Measurements from ENCODE around the gene CGB1. TPM values are rescaled to one million over a fixed set of nuclear protein-coding genes. Genes with fewer than 3 reads are reported as not detected.
"Not testable (repeated sequence)": the region's sequence is repeated elsewhere in the genome, so short reads cannot be mapped to it uniquely, and the experiment has no call there.

Gene CGB1
- total and polyA plus RNA-seq, 2 donors (not counting 1 experiment from before 2014, with no cell fraction given) = not detected

DNA sequence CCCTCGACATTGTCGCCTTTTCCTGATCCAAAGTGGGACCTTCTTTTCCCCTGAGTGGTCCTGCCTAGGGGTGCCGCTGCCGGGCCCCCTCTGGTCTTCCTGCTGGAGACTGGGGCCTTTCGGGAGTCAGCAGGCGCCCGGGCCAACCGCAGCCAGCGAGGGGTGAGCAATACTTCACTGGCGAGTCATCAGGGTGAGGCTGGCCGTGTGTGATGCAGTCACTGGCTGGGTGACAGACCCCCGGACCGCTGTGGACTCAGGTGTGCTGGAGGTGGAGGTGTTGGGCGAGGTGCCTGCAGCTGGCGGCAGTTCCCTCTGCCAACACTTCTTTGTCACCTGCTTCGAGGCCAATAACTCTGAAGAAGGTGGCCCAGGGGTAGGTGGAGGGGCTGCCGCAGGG, 5.5 kb upstream of the CGB1 start:
- Histone ChIP-seq H3K9me3 (ENCODE audit: control insufficient read depth, insufficient read depth, low read depth, low read length) (no peaks in the 10 kb centered on the region), H3K4me2 (ENCODE audit: extremely low read depth, insufficient read depth, low read length) (no peak overlapping the region), H2AFZ (ENCODE audit: low read length) (no peak overlapping the region), H3K4me3 (replicated peaks in 1 of 4; ENCODE audit: control extremely low read depth in 1 of 4, insufficient read depth in 1 of 4, low read depth in 3 of 4, low read length in 4 of 4) (no peak overlapping the region), H3K4me1 (ENCODE audit: control insufficient read depth, extremely low read depth, insufficient read depth, low read length) (no peaks in the 10 kb centered on the region), H3K27me3 (ENCODE audit: control insufficient read depth, insufficient read depth, low read length) (no peaks in the 10 kb centered on the region), H4K20me1 (ENCODE audit: control insufficient read depth, extremely low read depth, insufficient read depth, low read length) (no peaks in the 10 kb centered on the region), H3K79me2 (ENCODE audit: control insufficient read depth, insufficient read depth, low read length) (no peaks in the 10 kb centered on the region), H3K9ac (ENCODE audit: insufficient read depth, low read length) (no peak overlapping the region), H3K27ac (ENCODE audit: insufficient read depth, low read length) (no peak overlapping the region), H3K36me3 (ENCODE audit: control insufficient read depth, insufficient read depth, low read length) (no peaks in the 10 kb centered on the region)
- TF ChIP-seq EZH2 (IDR thresholded peaks at IDR 0.05; ENCODE audit: low read length, missing control alignments) = no peak
- TF ChIP-seq, protein P1, sequence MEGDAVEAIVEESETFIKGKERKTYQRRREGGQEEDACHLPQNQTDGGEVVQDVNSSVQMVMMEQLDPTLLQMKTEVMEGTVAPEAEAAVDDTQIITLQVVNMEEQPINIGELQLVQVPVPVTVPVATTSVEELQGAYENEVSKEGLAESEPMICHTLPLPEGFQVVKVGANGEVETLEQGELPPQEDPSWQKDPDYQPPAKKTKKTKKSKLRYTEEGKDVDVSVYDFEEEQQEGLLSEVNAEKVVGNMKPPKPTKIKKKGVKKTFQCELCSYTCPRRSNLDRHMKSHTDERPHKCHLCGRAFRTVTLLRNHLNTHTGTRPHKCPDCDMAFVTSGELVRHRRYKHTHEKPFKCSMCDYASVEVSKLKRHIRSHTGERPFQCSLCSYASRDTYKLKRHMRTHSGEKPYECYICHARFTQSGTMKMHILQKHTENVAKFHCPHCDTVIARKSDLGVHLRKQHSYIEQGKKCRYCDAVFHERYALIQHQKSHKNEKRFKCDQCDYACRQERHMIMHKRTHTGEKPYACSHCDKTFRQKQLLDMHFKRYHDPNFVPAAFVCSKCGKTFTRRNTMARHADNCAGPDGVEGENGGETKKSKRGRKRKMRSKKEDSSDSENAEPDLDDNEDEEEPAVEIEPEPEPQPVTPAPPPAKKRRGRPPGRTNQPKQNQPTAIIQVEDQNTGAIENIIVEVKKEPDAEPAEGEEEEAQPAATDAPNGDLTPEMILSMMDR (conservative IDR thresholded peaks at IDR 0.05 in 1 of 2, IDR thresholded peaks at IDR 0.05 in 1 of 2; ENCODE audit: low read depth in 1 of 2, low read length in 2 of 2) = no peak
- peak in 1 of 2 donors; percentile 71 for DNase-seq (ENCODE audit: low read depth in 2 of 2)

DNA sequence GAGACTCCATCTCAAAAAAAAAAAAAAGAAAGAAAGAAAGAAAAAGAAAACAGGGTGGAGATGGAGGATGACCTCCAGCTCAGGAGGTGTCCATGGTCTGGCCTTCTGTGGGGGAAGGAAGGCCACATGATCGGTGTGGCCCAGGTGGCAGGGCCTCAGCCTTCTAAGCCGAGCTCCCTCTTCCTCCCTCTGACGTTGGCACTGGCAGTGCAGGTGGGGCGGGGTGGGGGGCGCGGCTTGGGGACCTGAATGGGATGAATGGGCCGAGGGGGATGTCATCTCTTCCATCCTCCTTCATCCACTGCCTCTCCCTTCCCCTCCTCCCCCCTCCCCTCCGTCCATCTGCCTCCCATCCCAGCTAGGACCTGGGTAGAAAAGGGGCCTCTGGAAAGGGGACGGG, 3.0 kb upstream of the CGB1 start:
- H3K27ac ChIP-seq (ENCODE audit: insufficient read depth, low read length); H3K79me2 ChIP-seq (ENCODE audit: control insufficient read depth, insufficient read depth, low read length); H3K9me3 ChIP-seq (ENCODE audit: control insufficient read depth, insufficient read depth, low read depth, low read length); H3K27me3 ChIP-seq (ENCODE audit: control insufficient read depth, insufficient read depth, low read length); H4K20me1 ChIP-seq (ENCODE audit: control insufficient read depth, extremely low read depth, insufficient read depth, low read length); DNase-seq (ENCODE audit: low read depth in 2 of 2); H3K4me2 ChIP-seq (ENCODE audit: extremely low read depth, insufficient read depth, low read length); H3K9ac ChIP-seq (ENCODE audit: insufficient read depth, low read length); H2AFZ ChIP-seq (ENCODE audit: low read length); H3K4me1 ChIP-seq (ENCODE audit: control insufficient read depth, extremely low read depth, insufficient read depth, low read length); H3K36me3 ChIP-seq (ENCODE audit: control insufficient read depth, insufficient read depth, low read length); H3K4me3 ChIP-seq (replicated peaks in 1 of 4; ENCODE audit: control extremely low read depth in 1 of 4, insufficient read depth in 1 of 4, low read depth in 3 of 4, low read length in 4 of 4): not testable (repeated sequence)

DNA sequence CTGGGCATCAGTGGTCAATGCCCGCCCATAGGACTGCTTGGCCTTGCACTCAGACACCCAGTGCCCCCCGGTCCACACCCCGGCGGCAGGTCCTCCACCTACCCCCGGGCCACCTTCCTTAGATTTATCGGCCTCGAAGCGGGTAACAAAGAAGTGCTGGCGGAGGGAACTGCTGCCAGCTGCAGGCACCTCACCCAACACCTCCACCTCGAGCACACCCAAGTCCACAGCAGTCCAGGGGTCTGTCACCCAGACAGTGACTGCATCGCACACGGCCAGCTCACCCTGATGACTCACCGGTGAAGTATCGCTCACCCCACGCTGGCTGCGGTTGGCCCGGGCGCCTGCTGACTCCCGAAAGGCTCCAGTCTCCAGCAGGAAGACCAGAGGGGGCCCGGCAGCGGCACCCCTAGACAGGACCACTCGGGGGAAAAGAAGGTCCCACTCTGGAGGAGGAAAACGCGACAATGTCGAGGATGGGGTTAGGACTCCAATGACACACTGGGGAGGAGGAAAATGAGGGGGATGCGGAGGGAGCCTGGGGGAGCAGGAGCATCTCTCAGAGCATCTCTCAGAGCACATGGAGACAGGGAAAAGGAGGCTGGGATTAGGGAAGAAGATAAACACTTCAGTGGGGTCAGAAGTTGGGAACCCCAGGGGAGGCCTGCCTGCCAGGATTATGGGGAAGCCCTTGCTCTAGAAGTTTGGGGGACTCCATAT, 2.0 kb upstream of the CGB1 start:
- H4K20me1 ChIP-seq (ENCODE audit: control insufficient read depth, extremely low read depth, insufficient read depth, low read length); H3K4me3 ChIP-seq (replicated peaks in 1 of 4; ENCODE audit: control extremely low read depth in 1 of 4, insufficient read depth in 1 of 4, low read depth in 3 of 4, low read length in 4 of 4); H3K27me3 ChIP-seq (ENCODE audit: control insufficient read depth, insufficient read depth, low read length); H3K4me1 ChIP-seq (ENCODE audit: control insufficient read depth, extremely low read depth, insufficient read depth, low read length); H3K9me3 ChIP-seq (ENCODE audit: control insufficient read depth, insufficient read depth, low read depth, low read length); H3K36me3 ChIP-seq (ENCODE audit: control insufficient read depth, insufficient read depth, low read length); H2AFZ ChIP-seq (ENCODE audit: low read length); H3K79me2 ChIP-seq (ENCODE audit: control insufficient read depth, insufficient read depth, low read length); H3K4me2 ChIP-seq (ENCODE audit: extremely low read depth, insufficient read depth, low read length); H3K9ac ChIP-seq (ENCODE audit: insufficient read depth, low read length); H3K27ac ChIP-seq (ENCODE audit: insufficient read depth, low read length): not testable (repeated sequence)
- peak in 1 of 2 donors; percentile 87 for DNase-seq (ENCODE audit: low read depth in 2 of 2)

DNA sequence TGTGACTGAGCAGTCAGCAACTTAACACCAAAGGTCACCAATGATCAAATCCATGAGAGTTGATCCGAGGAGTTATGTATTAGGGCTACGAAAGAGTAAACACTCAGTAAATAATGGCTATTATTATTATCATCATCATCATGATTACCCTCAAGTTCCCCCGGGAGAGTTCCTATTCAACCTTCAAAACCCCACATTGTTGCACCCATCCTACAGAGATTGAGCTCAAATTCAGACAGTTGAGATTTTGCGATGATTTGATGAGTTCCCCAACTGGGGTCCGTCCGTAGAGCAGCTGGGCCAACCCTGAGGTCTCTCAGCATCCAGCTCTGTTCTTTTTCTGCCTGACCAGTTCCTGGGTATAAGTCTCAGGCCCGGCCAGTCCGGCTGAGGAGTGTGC, 1.4 kb upstream of the CGB1 start:
- not testable (repeated sequence) for H3K79me2 ChIP-seq (ENCODE audit: control insufficient read depth, insufficient read depth, low read length); H2AFZ ChIP-seq (ENCODE audit: low read length); DNase-seq (ENCODE audit: low read depth in 2 of 2); H3K4me1 ChIP-seq (ENCODE audit: control insufficient read depth, extremely low read depth, insufficient read depth, low read length); H3K4me2 ChIP-seq (ENCODE audit: extremely low read depth, insufficient read depth, low read length); H4K20me1 ChIP-seq (ENCODE audit: control insufficient read depth, extremely low read depth, insufficient read depth, low read length); H3K27ac ChIP-seq (ENCODE audit: insufficient read depth, low read length); H3K9ac ChIP-seq (ENCODE audit: insufficient read depth, low read length); H3K9me3 ChIP-seq (ENCODE audit: control insufficient read depth, insufficient read depth, low read depth, low read length); H3K4me3 ChIP-seq (replicated peaks in 1 of 4; ENCODE audit: control extremely low read depth in 1 of 4, insufficient read depth in 1 of 4, low read depth in 3 of 4, low read length in 4 of 4); H3K27me3 ChIP-seq (ENCODE audit: control insufficient read depth, insufficient read depth, low read length); H3K36me3 ChIP-seq (ENCODE audit: control insufficient read depth, insufficient read depth, low read length)
